ENCODE measurements around the gene PDP2. TPM values are rescaled to one million over a fixed set of nuclear protein-coding genes. Genes with fewer than 3 reads are reported as not detected.

Gene PDP2
- total and polyA plus RNA-seq, 2 of the 4 experiments (the other 2 are of a cell fraction), result 5.3 to 16.8 TPM

- TF ChIP-seq BHLHE40 (IDR thresholded peaks at IDR 0.05; ENCODE audit: low read depth, low read length) (peak; percentile 76), MXI1 (IDR thresholded peaks at IDR 0.05; ENCODE audit: borderline replicate concordance, low read depth, low read length) (no peak), RFX5 (IDR thresholded peaks at IDR 0.05; ENCODE audit: low read depth, low read length) (no peak)
Observed at GRCh38 chr16:66899945-66900710, 19.8 kb downstream of the PDP2 start (continued).

DNA sequence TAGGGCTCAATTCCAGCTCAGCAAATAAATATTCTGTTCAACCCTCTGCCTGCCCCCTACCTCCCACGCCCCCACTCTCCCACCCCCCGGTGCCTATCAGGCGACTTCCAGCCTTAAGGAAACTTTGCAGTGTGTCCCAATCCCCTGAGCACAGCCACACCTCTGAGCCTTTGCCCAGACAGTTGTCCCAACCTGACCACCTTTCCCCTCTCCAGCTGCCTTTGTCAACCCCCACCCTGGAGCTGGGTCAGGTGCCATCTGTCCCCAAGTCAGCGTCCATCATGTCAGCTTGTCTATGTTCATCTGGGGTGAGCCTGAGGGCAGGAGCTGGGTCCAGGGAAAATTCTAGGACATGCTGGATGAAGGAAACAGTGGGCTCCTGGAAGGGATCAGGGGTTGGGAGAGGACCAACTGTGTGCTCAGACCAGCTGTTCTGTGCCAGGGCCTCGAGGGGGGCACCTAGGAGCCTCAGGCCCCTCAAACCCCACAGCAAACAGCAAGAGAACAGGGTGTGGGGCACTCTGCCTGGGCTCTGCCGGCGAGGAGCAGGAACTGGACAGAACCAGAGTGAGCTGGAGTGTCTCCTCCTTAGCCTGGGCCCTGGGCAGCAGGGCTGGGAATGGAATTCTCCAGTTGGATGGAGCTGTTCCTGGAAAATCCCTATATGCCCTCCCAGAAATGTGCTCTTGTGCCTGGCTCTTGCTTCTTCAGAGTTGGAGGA lies 20.6 kb downstream of the PDP2 start:
- no TSS peak for BruUV-seq (replicated peaks)
- H3K4me2 ChIP-seq (ENCODE audit: low read depth, low read length), result no peak overlapping the region
- H3K9ac ChIP-seq (ENCODE audit: low read depth, low read length), result no peak overlapping the region
- H3K36me3 ChIP-seq (ENCODE audit: control insufficient read depth, insufficient read depth, low read length), result no peaks in the 10 kb centered on the region
- peak overlapping the region; percentile 95 for H3K27ac ChIP-seq (ENCODE audit: insufficient read depth, low read length)
- peaks cover 48% of the 10 kb centered on the region for H3K9me1 ChIP-seq (ENCODE audit: insufficient read depth, low read length)
- H3K27me3 ChIP-seq (ENCODE audit: control insufficient read depth, insufficient read depth, low read length), result no peaks in the 10 kb centered on the region
- peak overlapping the region; percentile 90 for H3K4ac ChIP-seq (ENCODE audit: low read depth, low read length)
- no peaks in the 10 kb centered on the region for H3K9me3 ChIP-seq (ENCODE audit: control insufficient read depth, insufficient read depth, low read length)
- peak overlapping the region; percentile 90 for H4K5ac ChIP-seq (ENCODE audit: low read depth, low read length)
- 0 out of 2 replicates have a peak, but pooled peaks have one; percentile 12 for ATAC-seq (ENCODE audit: low read depth)
- POLR2A ChIA-PET (ENCODE audit: unreplicated experiment), result interaction anchor here (0.5 kb wide), 1 partner anchor 18 kb away, joined by 3 read pairs; no protein-coding TSS in a partner anchor
- dilution Hi-C loops (cut with HindIII; ENCODE audit: low sequenced_read_pairs, unreplicated experiment), result no loop called here
- H3K4me1 ChIP-seq (ENCODE audit: control insufficient read depth, insufficient read depth, low read length), result peaks cover 48% of the 10 kb centered on the region
- peak overlapping the region; percentile 62 for H3K18ac ChIP-seq (ENCODE audit: low read depth, low read length)
- intact Hi-C loops (cut with micrococcal nuclease), result no loop called here
- TF ChIP-seq RFX5 (IDR thresholded peaks at IDR 0.05; ENCODE audit: low read depth, low read length) (no peak), CHD1 (IDR thresholded peaks at IDR 0.05; ENCODE audit: low read depth, low read length) (no peak), RCOR1 (IDR thresholded peaks at IDR 0.05; ENCODE audit: insufficient replicate concordance, low read length) (no peak)
- TF ChIP-seq, protein P1, sequence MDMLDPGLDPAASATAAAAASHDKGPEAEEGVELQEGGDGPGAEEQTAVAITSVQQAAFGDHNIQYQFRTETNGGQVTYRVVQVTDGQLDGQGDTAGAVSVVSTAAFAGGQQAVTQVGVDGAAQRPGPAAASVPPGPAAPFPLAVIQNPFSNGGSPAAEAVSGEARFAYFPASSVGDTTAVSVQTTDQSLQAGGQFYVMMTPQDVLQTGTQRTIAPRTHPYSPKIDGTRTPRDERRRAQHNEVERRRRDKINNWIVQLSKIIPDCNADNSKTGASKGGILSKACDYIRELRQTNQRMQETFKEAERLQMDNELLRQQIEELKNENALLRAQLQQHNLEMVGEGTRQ (IDR thresholded peaks at IDR 0.05; ENCODE audit: low read depth, low read length), result no peak
- DNase-seq, result no peak
- CTCF ChIA-PET, result interaction anchor here (1.6 kb wide), 1 partner anchor 28 kb away, joined by 3 read pairs; no protein-coding TSS in a partner anchor
- H2AFZ ChIP-seq (replicated peaks; ENCODE audit: low read length, poor library complexity), result peak overlapping the region; percentile 61
- peak overlapping the region; percentile 90 for H4K91ac ChIP-seq (ENCODE audit: insufficient read depth, low read depth, low read length)
- H2AK5ac ChIP-seq (ENCODE audit: low read depth, low read length), result peak overlapping the region; percentile 89
- peak overlapping the region; percentile 41; the same call in 1 of the 2 replicates for H3K56ac ChIP-seq (ENCODE audit: extremely low read depth, insufficient read depth, low read length)
- WGBS, 2 experiments (ENCODE audit: extremely low coverage in 2 of 2, insufficient read length in 1 of 2), result no CpG with 5 or more reads among the region's 7 CpGs
- H3K14ac ChIP-seq (replicated peaks; ENCODE audit: low read depth, low read length), result peak overlapping the region; percentile 93
- H2BK5ac ChIP-seq (ENCODE audit: low read depth, low read length, poor library complexity, severe bottlenecking), result peak overlapping the region; percentile 52
- H3K4me3 ChIP-seq (ENCODE audit: insufficient read depth, low read depth, low read length), result no peak overlapping the region
- H3K79me1 ChIP-seq (ENCODE audit: low read depth in 1 of 2, low read length in 2 of 2), result peaks cover 0 to 10% of the 10 kb centered on the region in 2 experiments; a peak in 2 of 4 replicates
- H3K23ac ChIP-seq (ENCODE audit: low read depth, low read length), result peak overlapping the region; percentile 69; the same call in 1 of the 2 replicates
- H4K8ac ChIP-seq (ENCODE audit: low read depth in 2 of 2, low read length in 2 of 2), result peak overlapping the region; percentile 48 to 86; a peak in 2 of 4 replicates
- H2BK20ac ChIP-seq (ENCODE audit: low read depth, low read length), result peak overlapping the region; percentile 94
- no peaks in the 10 kb centered on the region for H4K20me1 ChIP-seq (ENCODE audit: insufficient read depth, low read length)
- peak overlapping the region; percentile 97; the same call in 2 of the 3 replicates for H2BK15ac ChIP-seq (ENCODE audit: low read depth, low read length)
- in situ Hi-C loops (cut with MboI; ENCODE audit: low sequenced_read_pairs), result no loop called here
- H2AK9ac ChIP-seq (replicated peaks; ENCODE audit: low read depth, low read length, poor library complexity), result peak overlapping the region; percentile 76
- peak overlapping the region; percentile 92 for H2BK120ac ChIP-seq (ENCODE audit: low read depth, low read length)
